GM13976 (cell line): Measurements from ENCODE around the gene DUOXA2.

Experiments used
- DNase-seq: peaks from one replicate; pipeline ENCODE4 v3.0.0; 2012; ENCODE audit warnings: low spot score
- CTCF ChIP-seq: IDR thresholded peaks from 2 replicates; pipeline ENCODE4 v1.5.1; 2012; ENCODE audit warnings: borderline replicate concordance, mild to moderate bottlenecking; ENCODE audit not compliant: insufficient read depth; ENCODE audit errors: extremely low read depth, missing control alignments, control extremely low read depth
- in situ Hi-C: fragments of 300-500 bp; cut with MboI; formaldehyde crosslinking; loops from one replicate; pipeline ENCODE4 v1.12.0; 2022; ENCODE audit warnings: low sequenced_read_pairs, mixed read lengths, inconsistent platforms; ENCODE audit not compliant: unreplicated experiment

The DUOXA2 gene

DNA sequence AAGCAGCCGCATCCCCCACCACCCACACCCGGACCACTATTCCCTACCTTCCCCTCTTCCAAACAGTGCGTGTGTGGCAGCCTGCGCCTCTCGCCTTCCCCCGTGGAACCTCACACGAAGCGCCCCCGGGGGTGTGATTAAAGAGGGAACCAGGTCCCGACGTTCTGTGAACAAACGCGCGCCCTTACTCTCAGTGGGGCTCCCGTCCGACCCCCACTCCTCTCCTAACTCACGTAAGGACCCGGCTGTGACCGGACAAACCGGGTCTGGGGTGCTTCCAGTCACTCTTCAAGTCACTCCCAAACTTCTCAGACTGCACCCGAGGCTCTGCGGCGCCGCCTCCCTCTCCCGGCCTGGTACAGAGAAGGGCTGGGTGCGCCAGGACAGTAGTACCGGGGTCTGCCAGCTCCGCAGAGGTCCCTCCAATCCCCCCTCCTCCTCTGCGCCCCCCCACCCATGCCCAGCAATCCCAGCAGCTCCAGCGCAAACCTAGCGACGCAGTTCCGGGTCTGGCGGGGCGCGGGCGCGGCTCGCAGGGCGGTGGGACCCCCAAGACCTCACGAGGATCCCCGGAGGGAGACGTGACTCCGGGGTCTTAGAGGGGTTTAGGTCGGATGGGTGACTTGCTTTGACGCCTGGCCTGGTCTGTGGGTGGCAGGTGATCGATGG lies 15.0 kb downstream of the DUOXA2 start:
- TF ChIP-seq CTCF = no peak

GRCh38 chr15:45129651-45130129 lies 15.6 kb downstream of the DUOXA2 start, which contains the start of the genes DUOX1 and DUOXA1:
TSS of gene DUOX1 (plus strand) at chr15:45129994. CDS start at chr15:45131967, 1,973 bp downstream.
TSS of gene DUOXA1 (minus strand) at chr15:45129879. CDS start at chr15:45123014, 6,865 bp downstream.
- no peak for TF ChIP-seq CTCF
- no peak for DNase-seq
- in situ Hi-C loops = no loop called here

More for the DNA sequence above, 15.0 kb downstream of the DUOXA2 start:
- in situ Hi-C loops = no loop called here
- DNase-seq = no peak

DNA sequence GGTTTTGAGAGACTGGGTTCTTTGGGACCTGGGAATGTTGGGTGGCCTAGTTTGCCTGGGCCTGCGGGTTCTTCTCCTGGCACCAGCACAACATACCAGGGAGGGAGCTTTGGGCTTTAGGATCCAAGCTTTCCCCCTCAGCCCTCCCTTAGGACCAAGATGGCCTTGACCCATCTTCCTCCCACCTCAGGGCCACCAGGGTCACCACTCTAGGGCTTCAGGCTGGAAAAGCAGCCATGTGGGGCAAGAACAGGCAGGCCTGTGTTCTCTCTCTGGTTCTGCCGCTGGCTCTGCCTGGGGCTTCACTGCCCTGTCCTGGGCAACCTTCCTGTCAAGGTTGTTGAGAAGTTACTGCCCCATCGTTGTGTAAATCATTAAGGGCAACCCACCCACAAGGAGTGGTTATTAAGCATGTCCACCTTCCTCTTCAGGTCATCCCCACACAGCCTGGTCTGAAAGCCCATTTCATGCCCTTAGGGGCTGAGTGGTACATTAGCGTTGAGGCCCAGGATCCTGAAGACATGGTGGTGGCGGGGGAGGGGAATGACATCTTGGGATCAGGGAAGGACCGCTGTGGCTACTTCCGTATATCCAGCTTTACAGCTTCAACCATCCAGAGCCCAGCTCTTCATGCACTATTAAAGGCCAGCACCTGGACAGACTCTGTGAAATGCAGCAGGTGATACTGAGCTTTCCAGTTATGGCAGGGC lies 16.3 kb downstream of the DUOXA2 start:
- TF ChIP-seq CTCF = no peak
- no peak for DNase-seq
- in situ Hi-C loops = no loop called here

DNA sequence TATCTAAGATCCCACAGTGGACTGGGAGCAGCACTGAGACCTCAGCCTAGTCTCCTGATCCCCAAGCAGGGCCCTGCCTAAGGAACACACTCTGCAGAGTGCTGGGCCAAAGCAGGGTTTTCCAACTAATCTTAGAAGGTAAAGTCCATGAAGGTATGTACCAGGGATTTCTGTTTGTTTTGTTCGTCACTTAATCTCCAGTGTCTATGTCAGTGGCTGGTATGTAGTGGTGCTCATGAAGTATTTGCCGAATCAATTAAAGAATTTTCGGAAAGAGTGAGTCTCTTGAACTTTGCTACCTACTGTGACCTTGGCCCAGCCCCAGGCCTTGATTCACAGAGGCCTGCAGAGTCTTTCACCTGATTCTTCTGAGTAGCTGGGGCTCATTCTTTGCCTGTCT lies 17.4 kb downstream of the DUOXA2 start:
- no peak for TF ChIP-seq CTCF
- no peak for DNase-seq
- in situ Hi-C loops = no loop called here

- in situ Hi-C loops = no loop called here
- TF ChIP-seq CTCF = no peak
- DNase-seq = no peak
These were observed 18.9 kb downstream of the DUOXA2 start for GRCh38 chr15:45132844-45133560.

DNA sequence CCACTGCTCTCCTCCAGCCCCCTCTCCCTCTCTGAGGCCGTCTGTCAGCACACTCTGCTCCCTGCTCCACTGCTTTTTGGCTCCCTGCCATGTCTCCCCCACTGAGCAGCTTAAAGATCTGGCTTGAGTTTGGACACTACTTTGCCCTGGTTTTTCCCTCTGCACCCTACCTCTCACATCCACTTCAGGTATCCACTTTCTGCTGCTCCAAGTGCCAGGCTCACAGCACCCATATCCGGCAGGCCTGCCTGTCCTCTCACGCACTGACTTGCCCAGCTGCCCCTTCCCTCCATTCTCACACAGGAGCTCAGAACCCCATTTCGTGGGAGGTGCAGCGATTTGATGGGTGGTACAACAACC lies 19.4 kb downstream of the DUOXA2 start:
- no peak for TF ChIP-seq CTCF
- in situ Hi-C loops = no loop called here
- no peak for DNase-seq
